Peyer's patch (tissue), 4 donors: ENCODE data around the gene CHST8.

Experiments used
- POLR2A ChIP-seq, 2 donors: fragments of 450-650 bp; IDR thresholded peaks; one replicate each; pipeline ENCODE4 v1.5.1; 2017; ENCODE audit warnings: antibody characterized with exemption in 2 of 2, mild to moderate bottlenecking in 2 of 2, moderate library complexity in 2 of 2
- TF ChIP-seq, protein P1 (sequence below), 6 experiments: fragments of 450-650 bp in 4 of 6; fragments of 200-600 bp in 2 of 6; sonication (generic) in 1 of 6; IDR thresholded peaks; one replicate each; pipeline ENCODE4 v1.5.1; 2017 to 2019; ENCODE audit warnings: antibody characterized with exemption in 6 of 6, mild to moderate bottlenecking in 3 of 6, moderate library complexity in 1 of 6

DNA sequence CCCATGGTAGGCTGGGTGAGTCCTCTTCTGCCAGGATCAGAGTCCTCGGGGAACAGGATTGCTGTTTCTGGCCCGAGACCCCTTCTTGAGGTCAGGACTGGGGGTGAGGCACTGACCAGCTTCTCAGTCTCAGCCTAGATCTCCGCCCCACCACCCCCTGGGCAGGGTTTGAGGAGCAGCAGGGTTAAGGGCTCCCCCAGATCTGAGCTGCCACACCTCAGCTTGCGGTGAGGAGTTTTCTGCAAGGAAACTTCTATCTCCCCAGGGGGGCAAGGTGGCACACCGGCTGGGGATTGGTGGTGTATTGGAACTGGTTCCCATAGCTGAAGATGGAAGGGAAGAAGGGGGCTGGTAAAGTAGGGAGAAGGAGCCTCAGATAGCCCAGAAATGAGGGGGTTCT lies 19.5 kb downstream of the CHST8 start:
- TF ChIP-seq POLR2A (IDR thresholded peaks at IDR 0.05): no peak
- TF ChIP-seq, protein P1, sequence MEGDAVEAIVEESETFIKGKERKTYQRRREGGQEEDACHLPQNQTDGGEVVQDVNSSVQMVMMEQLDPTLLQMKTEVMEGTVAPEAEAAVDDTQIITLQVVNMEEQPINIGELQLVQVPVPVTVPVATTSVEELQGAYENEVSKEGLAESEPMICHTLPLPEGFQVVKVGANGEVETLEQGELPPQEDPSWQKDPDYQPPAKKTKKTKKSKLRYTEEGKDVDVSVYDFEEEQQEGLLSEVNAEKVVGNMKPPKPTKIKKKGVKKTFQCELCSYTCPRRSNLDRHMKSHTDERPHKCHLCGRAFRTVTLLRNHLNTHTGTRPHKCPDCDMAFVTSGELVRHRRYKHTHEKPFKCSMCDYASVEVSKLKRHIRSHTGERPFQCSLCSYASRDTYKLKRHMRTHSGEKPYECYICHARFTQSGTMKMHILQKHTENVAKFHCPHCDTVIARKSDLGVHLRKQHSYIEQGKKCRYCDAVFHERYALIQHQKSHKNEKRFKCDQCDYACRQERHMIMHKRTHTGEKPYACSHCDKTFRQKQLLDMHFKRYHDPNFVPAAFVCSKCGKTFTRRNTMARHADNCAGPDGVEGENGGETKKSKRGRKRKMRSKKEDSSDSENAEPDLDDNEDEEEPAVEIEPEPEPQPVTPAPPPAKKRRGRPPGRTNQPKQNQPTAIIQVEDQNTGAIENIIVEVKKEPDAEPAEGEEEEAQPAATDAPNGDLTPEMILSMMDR (IDR thresholded peaks at IDR 0.05): no peak
